ENCODE results near the gene ARL10.
A peak's percentile ranks its signal among the peaks of the same experiment; 100 is the strongest.

ARL10 gene

DNA sequence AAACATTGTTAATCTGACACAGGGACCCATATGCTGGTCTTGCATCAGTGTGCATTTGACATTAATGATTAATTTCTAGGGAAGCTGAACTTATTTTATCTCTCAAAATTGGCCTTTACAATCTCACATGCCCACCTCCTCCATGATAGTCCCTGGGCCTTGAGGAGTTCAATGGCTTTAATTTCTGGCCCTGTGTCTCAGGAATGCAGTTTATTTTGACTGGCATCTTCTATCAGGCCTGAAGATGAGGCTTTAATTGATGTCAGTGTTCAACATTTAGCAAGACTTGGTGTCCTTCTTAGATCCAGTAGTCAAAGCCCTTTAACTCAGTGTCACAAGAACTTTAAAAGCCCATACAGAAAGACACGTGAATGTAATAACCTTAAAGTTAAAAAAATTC, 61.6 kb downstream of the ARL10 start:
- DNase-seq = no peak
- in situ Hi-C loops (cut with MboI; ENCODE audit: low pct_unique_long_range_greater_than_20kb, low sequenced_read_pairs) = no loop called here

DNA sequence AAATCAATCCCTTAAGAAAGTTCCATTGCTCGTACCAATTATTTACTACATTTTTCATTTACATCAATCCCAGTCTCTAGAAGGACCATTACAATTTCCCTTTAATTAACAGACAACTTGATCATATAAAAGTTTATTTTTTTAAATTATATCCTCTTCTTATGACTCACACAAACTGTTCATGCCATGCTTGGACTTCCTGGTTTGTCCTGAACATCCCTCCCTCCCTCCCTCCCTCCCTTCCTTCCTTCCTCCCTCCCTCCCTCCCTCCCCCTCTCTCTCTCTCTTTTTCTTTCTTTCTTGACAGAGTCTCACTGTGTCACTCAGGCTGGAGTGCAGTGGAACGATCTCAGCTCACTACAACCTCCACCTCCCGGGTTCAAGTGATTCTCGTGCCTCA, 62.7 kb downstream of the ARL10 start:
- in situ Hi-C loops (cut with MboI; ENCODE audit: low pct_unique_long_range_greater_than_20kb, low sequenced_read_pairs) = no loop called here
- no peak for DNase-seq

DNA sequence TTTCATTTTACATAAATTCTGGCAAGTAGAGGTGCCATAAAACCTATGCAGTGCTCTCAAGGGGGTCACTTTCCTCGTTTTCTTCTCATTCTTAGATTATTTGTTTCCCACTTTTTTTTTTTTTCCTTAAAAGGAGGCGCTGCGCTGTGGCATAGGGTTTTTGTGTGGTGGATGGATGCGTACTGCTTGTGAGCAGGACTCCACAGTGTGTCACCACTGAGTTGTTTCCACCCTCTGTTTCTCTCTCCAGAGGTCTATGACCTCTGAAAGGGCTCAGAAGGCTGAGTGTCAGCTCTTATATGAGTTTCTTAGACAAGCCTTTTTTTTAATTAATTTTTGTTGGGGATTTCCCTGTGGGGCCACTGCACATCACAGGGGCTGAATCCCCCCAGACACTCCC, 64.7 kb downstream of the ARL10 start:
- peak; percentile 36 for DNase-seq
- in situ Hi-C loops (cut with MboI; ENCODE audit: low pct_unique_long_range_greater_than_20kb, low sequenced_read_pairs) = no loop called here

Data from KBM-7 (cell line).